Activated T-cell treated with anti-CD3 and anti-CD28 coated beads, Interleukin-2, amount 50 U/mL, for 72 hours (primary cell): ENCODE measurements around the gene ZNF532. TPM values are rescaled to one million over a fixed set of nuclear protein-coding genes. Genes with fewer than 3 reads are reported as not detected.

ENCODE experiments used
- ATAC-seq, 2 donors: fragments of 150-1000 bp; cut with Tn5 transposase; replicated peaks in 1 of 2; 2 replicates each; pipeline ENCODE4 v1.10.0; 2021; ENCODE audit warnings: moderate library complexity in 2 of 2, mild to moderate bottlenecking in 1 of 2
- DNase-seq, 2 donors: peaks; one replicate each; pipeline ENCODE4 v3.0.0; 2021 to 2022; ENCODE audit warnings: mixed read lengths in 1 of 2
- H3K27ac Mint-ChIP-seq: one replicate; pipeline ENCODE4 v1.8.0; 2022; ENCODE audit warnings: mild to moderate bottlenecking, moderate library complexity, mixed read lengths
- H3K27me3 Mint-ChIP-seq: one replicate; pipeline ENCODE4 v1.8.0; 2022; ENCODE audit warnings: low read depth, mixed read lengths
- H3K36me3 Mint-ChIP-seq, 2 donors: one replicate each; pipeline ENCODE4 v1.8.0; 2022; ENCODE audit warnings: mixed read lengths in 2 of 2, mild to moderate bottlenecking in 1 of 2; ENCODE audit not compliant: insufficient read depth in 2 of 2
- H3K4me1 Mint-ChIP-seq: one replicate; pipeline ENCODE4 v1.8.0; 2022; ENCODE audit warnings: low read depth, mixed read lengths
- H3K4me3 Mint-ChIP-seq, 2 donors: one replicate each; pipeline ENCODE4 v1.8.0; 2022; ENCODE audit warnings: mild to moderate bottlenecking in 2 of 2, mixed read lengths in 2 of 2, moderate library complexity in 2 of 2
- H3K9me3 Mint-ChIP-seq, 2 donors: one replicate each; pipeline ENCODE4 v1.8.0; 2022; ENCODE audit warnings: mixed read lengths in 2 of 2
- total RNA-seq, 2 donors: library from RNA; stranded (reverse); gene quantifications; one replicate each; pipeline ENCODE4 v1.2.3, GENCODE V29; 2022

Gene ZNF532
- total RNA-seq, 2 donors from 2014 or later: 10.2 to 14.5 TPM

- H3K9me3 Mint-ChIP-seq: no peaks in the 10 kb centered on the region
- ATAC-seq (no peak), DNase-seq (no peak)
Measured at GRCh38 chr18:59026364-59026763, 161.7 kb downstream of the ZNF532 start.

GRCh38 chr18:59026831-59027410, 162.2 kb downstream of the ZNF532 start:
- H3K4me3 Mint-ChIP-seq: no peak overlapping the region
- ATAC-seq: no peak
- no peaks in the 10 kb centered on the region for H3K9me3 Mint-ChIP-seq
- DNase-seq: no peak
- peaks cover 21% of the 10 kb centered on the region for H3K27me3 Mint-ChIP-seq
- H3K4me1 Mint-ChIP-seq: no peaks in the 10 kb centered on the region
- no peaks in the 10 kb centered on the region for H3K36me3 Mint-ChIP-seq
- no peak overlapping the region for H3K27ac Mint-ChIP-seq

More at GRCh38 chr18:59026364-59026763, 161.7 kb downstream of the ZNF532 start:
- H3K36me3 Mint-ChIP-seq: no peaks in the 10 kb centered on the region
- no peak overlapping the region for H3K27ac Mint-ChIP-seq
- no peaks in the 10 kb centered on the region for H3K4me1 Mint-ChIP-seq
- H3K4me3 Mint-ChIP-seq: no peak overlapping the region
- peaks cover 23% of the 10 kb centered on the region for H3K27me3 Mint-ChIP-seq

GRCh38 chr18:59029663-59030429, 165.2 kb downstream of the ZNF532 start:
- Mint-ChIP-seq H3K27ac (no peak overlapping the region), H3K36me3 (no peaks in the 10 kb centered on the region), H3K4me3 (no peak overlapping the region), H3K27me3 (peaks cover 10% of the 10 kb centered on the region), H3K9me3 (no peaks in the 10 kb centered on the region), H3K4me1 (no peaks in the 10 kb centered on the region)
- DNase-seq (no peak), ATAC-seq (no peak)

- no peaks in the 10 kb centered on the region for H3K36me3 Mint-ChIP-seq
- no peak overlapping the region for H3K4me3 Mint-ChIP-seq
- no peak for DNase-seq
- no peak for ATAC-seq
- peaks cover 4% of the 10 kb centered on the region for H3K4me1 Mint-ChIP-seq
- H3K27me3 Mint-ChIP-seq: peaks cover 15% of the 10 kb centered on the region
- no peak overlapping the region for H3K27ac Mint-ChIP-seq
- no peaks in the 10 kb centered on the region for H3K9me3 Mint-ChIP-seq
Measured at GRCh38 chr18:59032308-59032707, 167.6 kb downstream of the ZNF532 start.

- H3K27ac Mint-ChIP-seq: no peak overlapping the region
- no peak for ATAC-seq
- H3K27me3 Mint-ChIP-seq: peaks cover 7% of the 10 kb centered on the region
- peaks cover 0 to 3% of the 10 kb centered on the region in 2 donors for H3K36me3 Mint-ChIP-seq
- DNase-seq: no peak
- peaks cover 2 to 5% of the 10 kb centered on the region in 2 donors for H3K9me3 Mint-ChIP-seq
- peaks cover 12% of the 10 kb centered on the region for H3K4me1 Mint-ChIP-seq
- no peak overlapping the region for H3K4me3 Mint-ChIP-seq
Measured at GRCh38 chr18:59033359-59033758, 168.7 kb downstream of the ZNF532 start.

GRCh38 chr18:59033974-59034373, 169.3 kb downstream of the ZNF532 start:
- Mint-ChIP-seq H3K27ac (no peak overlapping the region), H3K36me3 (peaks cover 0 to 4% of the 10 kb centered on the region in 2 donors), H3K4me3 (no peak overlapping the region), H3K9me3 (peaks cover 3 to 6% of the 10 kb centered on the region in 2 donors), H3K27me3 (peaks cover 7% of the 10 kb centered on the region), H3K4me1 (peaks cover 16% of the 10 kb centered on the region)
- ATAC-seq (no peak), DNase-seq (no peak)

GRCh38 chr18:59035591-59035990, 170.9 kb downstream of the ZNF532 start:
- Mint-ChIP-seq H3K9me3 (peaks cover 9 to 13% of the 10 kb centered on the region in 2 donors), H3K27ac (no peak overlapping the region), H3K27me3 (peaks cover 7% of the 10 kb centered on the region), H3K36me3 (peaks cover 7 to 9% of the 10 kb centered on the region in 2 donors), H3K4me3 (no peak overlapping the region), H3K4me1 (peaks cover 31% of the 10 kb centered on the region)
- DNase-seq (no peak), ATAC-seq (no peak)

Other genes starting within 250 kb of the ZNF532 start
- gene ALPK2, start 235.8 kb upstream of the ZNF532 start, total RNA-seq: 10 to 100 TPM; 12.7 to 18.5 TPM
- gene MALT1, start 193.4 kb upstream of the ZNF532 start, total RNA-seq: 10 to 100 TPM; 40.8 to 50.6 TPM